Astrocyte (in vitro differentiated cells and primary cell): ENCODE measurements around the gene LRIF1.

Experiments
- CTCF ChIP-seq: IDR thresholded peaks from 2 replicates; pipeline ENCODE4 v1.5.1; 2011; ENCODE audit warnings: low read depth, mild to moderate bottlenecking, inconsistent platforms, low read length, moderate library complexity; ENCODE audit not compliant: insufficient read depth
- EZH2 ChIP-seq: IDR thresholded peaks from 2 replicates; pipeline ENCODE4 v1.6.1; 2012; ENCODE audit warnings: mild to moderate bottlenecking, low read length, inconsistent platforms; ENCODE audit not compliant: insufficient read depth

- TF ChIP-seq CTCF (no peak), EZH2 (no peak)
These were observed 34.8 kb downstream of the LRIF1 start for GRCh38 chr1:110928904-110929303.
